ENCODE results near the gene RNF145.

RNF145 gene

DNA sequence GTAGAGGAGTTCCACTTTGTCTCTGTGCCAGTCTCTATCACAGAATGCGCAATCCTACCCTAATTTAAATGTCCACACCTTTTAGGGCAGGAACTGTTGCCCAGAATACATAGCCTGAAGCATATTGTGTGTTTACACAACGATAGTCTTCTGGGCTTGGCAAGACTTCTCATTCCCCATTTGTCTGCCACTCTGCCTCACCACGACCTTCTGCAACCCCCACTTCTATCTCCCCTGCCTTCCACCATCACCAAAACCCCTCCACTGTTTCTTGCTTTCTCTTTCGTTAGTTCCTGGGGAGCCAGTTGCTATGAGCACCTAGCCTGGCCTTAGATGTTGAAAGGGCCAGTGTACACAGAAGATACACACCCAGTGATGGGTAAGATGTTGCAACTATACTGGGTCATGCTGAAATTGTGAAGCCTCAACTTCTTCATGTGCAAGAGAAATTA lies 883 bp upstream of the RNF145 start:
- no peak for TF ChIP-seq POLR2A (IDR thresholded peaks at IDR 0.05; ENCODE audit: low read length)
- TF ChIP-seq GATA1 (IDR thresholded peaks at IDR 0.05; ENCODE audit: low read depth, low read length): no peak
- DNase-seq: peak; percentile 71 to 83

DNA sequence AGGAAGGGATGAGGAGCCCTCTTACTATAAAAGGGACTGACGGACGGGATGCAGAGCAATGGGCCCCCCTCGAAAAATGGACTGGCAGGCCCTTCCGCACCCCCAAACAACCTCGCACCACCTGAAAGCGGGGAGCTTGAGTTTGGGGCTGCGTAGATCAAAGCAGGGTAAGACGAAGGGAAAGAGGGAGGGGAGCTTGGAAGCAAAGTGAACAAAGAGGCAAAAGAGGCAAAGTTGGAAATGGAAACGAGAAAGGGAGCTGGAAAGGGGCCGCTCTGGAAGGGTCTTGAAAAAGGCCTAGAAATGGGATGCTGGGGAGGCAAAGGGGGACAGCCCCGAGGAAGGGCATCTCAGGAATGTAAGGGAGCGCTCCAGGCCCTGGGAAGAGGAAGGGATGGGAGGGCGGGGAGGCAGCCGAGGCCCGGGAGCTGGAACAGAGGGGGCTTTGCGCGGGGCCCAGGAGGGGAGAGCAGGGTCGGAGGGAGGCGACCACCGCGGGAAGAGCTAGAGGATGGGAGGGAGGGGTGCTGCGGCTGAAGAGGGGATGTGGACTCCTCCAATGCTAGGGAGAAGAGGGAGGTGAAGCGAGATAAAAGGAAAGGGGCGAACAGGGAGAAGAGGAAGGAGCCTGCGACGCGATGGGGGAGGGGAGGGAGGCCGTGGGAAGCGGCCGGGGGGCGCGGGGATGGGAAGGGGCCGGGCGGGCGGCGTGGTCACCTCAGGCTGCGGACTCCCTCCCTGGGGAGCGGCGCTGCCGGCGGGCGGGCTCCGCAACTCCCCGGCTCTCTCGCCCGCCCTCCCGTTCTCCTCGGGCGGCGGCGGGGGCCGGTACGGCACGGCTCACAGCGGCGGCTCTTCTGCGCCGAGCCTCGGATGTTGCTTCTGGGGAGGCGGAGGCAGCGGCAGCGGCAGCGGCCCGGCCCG lies 577 bp downstream of the RNF145 start:
- peak in 1 of 2 experiments; percentile 69 for DNase-seq
- TF ChIP-seq GATA1 (IDR thresholded peaks at IDR 0.05; ENCODE audit: low read depth, low read length) (no peak), POLR2A (IDR thresholded peaks at IDR 0.05; ENCODE audit: low read length) (no peak)

DNA sequence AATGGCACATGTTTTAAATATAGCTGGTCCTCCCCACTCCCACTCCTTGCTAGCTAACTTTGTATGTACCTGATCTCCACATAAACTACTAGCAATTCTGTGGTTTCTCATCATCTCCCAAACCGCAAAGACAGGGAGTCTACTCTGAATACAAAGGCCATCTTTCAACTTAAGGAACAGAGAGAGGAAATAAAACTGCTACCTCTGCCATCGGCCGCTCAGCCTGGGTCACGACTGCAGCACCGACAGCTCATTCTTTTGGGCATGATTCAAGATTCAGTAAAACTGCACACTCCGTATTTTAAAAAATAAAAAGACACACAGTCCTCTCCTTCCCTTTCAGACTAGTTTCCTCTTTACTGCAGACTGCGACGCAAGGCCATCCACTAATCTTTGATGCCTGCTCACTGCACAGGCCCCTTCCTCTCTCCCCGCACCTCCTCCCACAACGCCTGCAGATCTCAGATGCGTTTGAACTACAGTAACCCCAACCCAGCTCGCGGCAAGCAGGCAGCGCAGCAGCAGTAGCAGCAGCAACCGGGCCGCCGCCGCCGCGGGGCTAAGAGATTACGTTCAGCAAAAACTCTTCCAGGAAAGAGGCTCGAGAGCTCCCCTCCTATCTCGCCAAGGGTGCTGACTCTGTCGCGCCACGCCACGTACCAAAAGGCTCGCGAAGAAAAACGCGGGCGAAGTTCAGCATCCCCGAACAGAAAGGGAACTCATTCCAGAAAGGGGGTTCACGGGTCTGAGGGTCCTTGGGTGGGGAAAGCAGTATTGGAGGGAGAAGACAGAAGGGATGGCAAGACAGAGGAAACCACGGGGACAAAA lies 1.5 kb downstream of the RNF145 start:
- TF ChIP-seq GATA1 (IDR thresholded peaks at IDR 0.05; ENCODE audit: low read depth, low read length) (peak; percentile 18), POLR2A (IDR thresholded peaks at IDR 0.05; ENCODE audit: low read length) (peak; percentile 82)
- peak; percentile 96 to 97 for DNase-seq

DNA sequence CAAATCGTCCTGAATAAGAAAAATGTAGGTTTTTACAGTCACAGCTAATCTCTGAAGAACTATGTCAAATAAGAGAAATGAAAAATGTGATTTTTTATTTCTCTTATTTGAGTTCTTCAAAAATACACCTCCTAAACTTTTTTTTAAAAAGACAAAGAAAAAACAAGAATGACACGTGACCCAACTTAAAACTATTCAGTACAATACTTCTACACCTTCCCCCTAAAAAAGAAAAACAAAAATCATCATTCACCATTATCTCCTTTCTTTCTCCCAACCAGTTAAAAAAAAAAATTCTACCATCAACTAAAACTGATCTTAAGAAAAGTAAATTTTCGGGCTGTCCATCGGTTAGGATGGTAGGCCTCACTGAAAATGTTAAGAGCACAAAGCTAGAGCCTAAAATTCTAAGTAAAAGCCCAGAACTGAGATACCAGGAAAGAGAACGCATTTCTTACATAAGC lies 2.1 kb downstream of the RNF145 start:
- no peak for TF ChIP-seq POLR2A (IDR thresholded peaks at IDR 0.05; ENCODE audit: low read length)
- TF ChIP-seq GATA1 (IDR thresholded peaks at IDR 0.05; ENCODE audit: low read depth, low read length): no peak
- DNase-seq: no peak

- no peak for TF ChIP-seq POLR2A (IDR thresholded peaks at IDR 0.05; ENCODE audit: low read length)
- no peak for TF ChIP-seq GATA1 (IDR thresholded peaks at IDR 0.05; ENCODE audit: low read depth, low read length)
- peak in 1 of 2 experiments; percentile 49 for DNase-seq
Measured at GRCh38 chr5:159206818-159207217, 2.5 kb downstream of the RNF145 start.

GRCh38 chr5:159206368-159206767 lies 3.0 kb downstream of the RNF145 start:
- DNase-seq: peak in 1 of 2 experiments; percentile 49

GRCh38 chr5:159203351-159203750 lies 6.0 kb downstream of the RNF145 start:
- DNase-seq: no peak
- TF ChIP-seq POLR2A (IDR thresholded peaks at IDR 0.05; ENCODE audit: low read length) (no peak), GATA1 (IDR thresholded peaks at IDR 0.05; ENCODE audit: low read depth, low read length) (no peak)

More at GRCh38 chr5:159206368-159206767, 3.0 kb downstream of the RNF145 start:
- no peak for TF ChIP-seq GATA1 (IDR thresholded peaks at IDR 0.05; ENCODE audit: low read depth, low read length)
- TF ChIP-seq POLR2A (IDR thresholded peaks at IDR 0.05; ENCODE audit: low read length): no peak

- TF ChIP-seq GATA1 (IDR thresholded peaks at IDR 0.05; ENCODE audit: low read depth, low read length): no peak
- TF ChIP-seq POLR2A (IDR thresholded peaks at IDR 0.05; ENCODE audit: low read length): no peak
- DNase-seq: no peak
Measured at GRCh38 chr5:159202151-159202550, 7.2 kb downstream of the RNF145 start.

DNA sequence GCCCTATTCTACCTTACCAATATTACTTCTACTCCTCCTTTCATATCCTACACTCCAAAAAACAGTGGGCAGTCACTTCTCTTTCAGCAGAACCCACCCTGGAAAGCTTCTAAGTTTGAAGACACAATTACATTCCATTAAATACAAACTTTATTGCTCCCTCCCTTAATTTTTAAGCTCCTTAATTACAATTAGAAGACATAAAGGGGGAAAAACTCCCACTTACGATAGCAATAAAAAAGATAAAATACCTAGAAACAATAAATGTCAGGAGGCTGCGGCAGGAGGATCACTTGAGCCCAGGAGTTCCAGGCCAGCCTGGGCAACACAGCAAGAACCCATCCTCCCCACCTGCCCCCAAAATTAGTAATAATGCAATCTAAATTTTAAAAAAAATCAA lies 9.6 kb downstream of the RNF145 start:
- no peak for DNase-seq
- TF ChIP-seq POLR2A (IDR thresholded peaks at IDR 0.05; ENCODE audit: low read length) (no peak), GATA1 (IDR thresholded peaks at IDR 0.05; ENCODE audit: low read depth, low read length) (no peak)

- TF ChIP-seq GATA1 (IDR thresholded peaks at IDR 0.05; ENCODE audit: low read depth, low read length) (no peak), POLR2A (IDR thresholded peaks at IDR 0.05; ENCODE audit: low read length) (no peak)
- DNase-seq: no peak
Measured at GRCh38 chr5:159199225-159199624, 10.1 kb downstream of the RNF145 start.

- no peak for DNase-seq
- no peak for TF ChIP-seq POLR2A (IDR thresholded peaks at IDR 0.05; ENCODE audit: low read length)
- no peak for TF ChIP-seq GATA1 (IDR thresholded peaks at IDR 0.05; ENCODE audit: low read depth, low read length)
Measured at GRCh38 chr5:159198063-159199036, 11.0 kb downstream of the RNF145 start.

DNA sequence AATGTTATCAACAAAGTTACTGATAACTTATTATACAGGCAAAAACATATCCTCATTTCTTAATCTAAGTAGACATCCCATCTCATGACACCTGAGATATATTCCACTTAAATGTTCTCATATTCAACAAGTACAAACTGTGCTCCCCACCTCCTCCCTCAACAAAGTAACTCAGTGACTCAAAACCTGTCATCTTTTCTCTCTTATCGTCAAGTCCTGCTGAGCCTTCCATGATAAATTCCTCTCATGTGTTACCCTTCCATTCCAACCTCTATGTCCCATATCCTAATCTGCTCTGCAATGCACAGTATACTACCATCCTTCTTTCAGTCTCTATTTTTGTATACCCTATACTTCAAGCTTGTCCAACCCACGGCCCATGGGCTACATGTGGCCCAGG lies 13.6 kb downstream of the RNF145 start:
- TF ChIP-seq POLR2A (IDR thresholded peaks at IDR 0.05; ENCODE audit: low read length) (no peak), GATA1 (IDR thresholded peaks at IDR 0.05; ENCODE audit: low read depth, low read length) (no peak)
- DNase-seq: no peak

DNA sequence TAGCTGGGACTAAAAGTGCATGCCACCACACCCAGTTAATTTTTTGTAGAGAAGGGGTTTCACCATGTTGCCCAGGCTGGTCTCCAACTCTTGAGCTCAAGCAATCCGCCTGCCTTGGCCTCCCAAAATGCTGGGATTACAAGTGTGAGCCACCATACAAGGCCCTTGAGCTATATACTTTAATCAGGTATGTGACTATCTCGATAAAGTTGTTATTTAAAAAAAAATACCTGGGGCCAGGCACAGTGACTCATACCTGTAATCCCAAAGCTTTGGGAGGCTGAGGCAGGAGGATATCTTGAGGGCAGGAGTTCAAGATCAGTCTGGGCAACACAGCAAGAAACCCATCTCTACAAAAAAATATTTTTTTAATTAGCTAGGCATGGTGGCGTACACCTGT lies 19.2 kb downstream of the RNF145 start:
- no peak for TF ChIP-seq GATA1 (IDR thresholded peaks at IDR 0.05; ENCODE audit: low read depth, low read length)
- TF ChIP-seq POLR2A (IDR thresholded peaks at IDR 0.05; ENCODE audit: low read length): no peak
- no peak for DNase-seq
